IMR-90 (cell line): ENCODE results near the gene PLEKHA8. TPM values are rescaled to one million over a fixed set of nuclear protein-coding genes. Genes with fewer than 3 reads are reported as not detected.

Experiments
- ATAC-seq: fragments of 200-7000 bp; cut with Tn5 transposase; 2 replicates; pipeline ENCODE4 v1.9.1; 2020; ENCODE audit warnings: low read depth, mild to moderate bottlenecking, moderate library complexity
- BruUV-seq: library from RNA; stranded (reverse); fragments of 400-500 nt; replicated peaks from 2 replicates; lab custom pipeline; 2021; lab: Mats Ljungman, UMichigan
- CTCF ChIA-PET: fragments of 300-600 bp; formaldehyde crosslinking; extraction: SDS; loops from one replicate; lab custom pipeline; 2021; ENCODE audit warnings: antibody characterized with exemption; lab: Yijun Ruan, JAX
- POLR2A ChIA-PET: fragments of 300-600 bp; sonication (Branson Sonifier 250); formaldehyde crosslinking; loops from one replicate; lab custom pipeline; 2022; ENCODE audit warnings: antibody characterized with exemption; ENCODE audit not compliant: unreplicated experiment; lab: Charles Lee
- DNase-seq: peaks from one replicate; pipeline ENCODE4 v3.0.0; 2013
- H2AFZ ChIP-seq: replicated peaks from 2 replicates; pipeline ENCODE3; 2013; ENCODE audit warnings: low read length, mild to moderate bottlenecking; ENCODE audit not compliant: poor library complexity
- H2AK5ac ChIP-seq: 2 replicates; pipeline ENCODE4 v1.6.1; 2013; ENCODE audit warnings: low read depth, low read length, inconsistent platforms
- H2AK9ac ChIP-seq: replicated peaks from 2 replicates; pipeline ENCODE3; 2013; ENCODE audit warnings: mild to moderate bottlenecking, low read depth, low read length, moderate library complexity; ENCODE audit not compliant: poor library complexity
- H2BK120ac ChIP-seq: 2 replicates; pipeline ENCODE4 v1.6.1; 2013; ENCODE audit warnings: low read depth, low read length, inconsistent platforms
- H2BK15ac ChIP-seq: 3 replicates; pipeline ENCODE4 v1.6.1; 2013; ENCODE audit warnings: low read depth, low read length, inconsistent platforms
- H2BK20ac ChIP-seq: 2 replicates; pipeline ENCODE4 v1.6.1; 2013; ENCODE audit warnings: low read depth, mild to moderate bottlenecking, inconsistent platforms, low read length, moderate library complexity
- H2BK5ac ChIP-seq: 2 replicates; pipeline ENCODE4 v1.6.1; 2013; ENCODE audit warnings: mild to moderate bottlenecking, low read depth, low read length, inconsistent platforms; ENCODE audit not compliant: poor library complexity, severe bottlenecking
- H3K14ac ChIP-seq: replicated peaks from 2 replicates; pipeline ENCODE4 v1.6.1; 2013; ENCODE audit warnings: low read depth, low read length, inconsistent platforms
- H3K18ac ChIP-seq: 2 replicates; pipeline ENCODE4 v1.6.1; 2013; ENCODE audit warnings: low read depth, low read length, control low read depth
- H3K23ac ChIP-seq: 2 replicates; pipeline ENCODE4 v1.6.1; 2013; ENCODE audit warnings: low read depth, low read length, inconsistent platforms
- H3K27ac ChIP-seq: 2 replicates; pipeline ENCODE4 v1.5.1; 2013; ENCODE audit warnings: mild to moderate bottlenecking, control low read depth, low read length; ENCODE audit not compliant: insufficient read depth
- H3K27me3 ChIP-seq: 2 replicates; pipeline ENCODE4 v1.6.1; 2013; ENCODE audit warnings: low read length; ENCODE audit not compliant: control insufficient read depth, insufficient read depth
- H3K36me3 ChIP-seq: 2 replicates; pipeline ENCODE4 v1.6.1; 2013; ENCODE audit warnings: low read length, mixed read lengths; ENCODE audit not compliant: control insufficient read depth, insufficient read depth
- H3K4ac ChIP-seq: 2 replicates; pipeline ENCODE4 v1.6.1; 2013; ENCODE audit warnings: low read depth, low read length, inconsistent platforms
- H3K4me1 ChIP-seq: 2 replicates; pipeline ENCODE4 v1.6.1; 2013; ENCODE audit warnings: low read length, mixed read lengths; ENCODE audit not compliant: control insufficient read depth, insufficient read depth
- H3K4me2 ChIP-seq: 2 replicates; pipeline ENCODE4 v1.6.1; 2013; ENCODE audit warnings: low read depth, mild to moderate bottlenecking, control low read depth, low read length, moderate library complexity
- H3K4me3 ChIP-seq: 2 replicates; pipeline ENCODE4 v1.5.1; 2013; ENCODE audit warnings: low read depth, mild to moderate bottlenecking, control low read depth, low read length, moderate library complexity; ENCODE audit not compliant: insufficient read depth
- H3K56ac ChIP-seq: 2 replicates; pipeline ENCODE4 v1.6.1; 2013; ENCODE audit warnings: low read length, inconsistent platforms; ENCODE audit not compliant: insufficient read depth; ENCODE audit errors: extremely low read depth
- H3K79me1 ChIP-seq, 2 experiments: 2 replicates each; pipeline ENCODE4 v1.6.1; 2013; ENCODE audit warnings: low read length in 2 of 2, inconsistent platforms in 1 of 2, low read depth in 1 of 2
- H3K9ac ChIP-seq: 2 replicates; pipeline ENCODE4 v1.6.1; 2013; ENCODE audit warnings: low read depth, low read length, control low read depth
- H3K9me1 ChIP-seq: 2 replicates; pipeline ENCODE4 v1.6.1; 2013; ENCODE audit warnings: low read length, inconsistent platforms; ENCODE audit not compliant: insufficient read depth
- H3K9me3 ChIP-seq: 2 replicates; pipeline ENCODE4 v1.6.1; 2013; ENCODE audit warnings: low read length; ENCODE audit not compliant: control insufficient read depth, insufficient read depth
- H4K20me1 ChIP-seq: 2 replicates; pipeline ENCODE4 v1.6.1; 2013; ENCODE audit warnings: low read length, inconsistent platforms; ENCODE audit not compliant: insufficient read depth
- H4K5ac ChIP-seq: 2 replicates; pipeline ENCODE4 v1.6.1; 2013; ENCODE audit warnings: mild to moderate bottlenecking, low read depth, low read length, control low read depth
- H4K8ac ChIP-seq, 2 experiments: 2 replicates each; pipeline ENCODE4 v1.6.1; 2013; ENCODE audit warnings: low read depth in 2 of 2, low read length in 2 of 2, control low read depth in 1 of 2, inconsistent platforms in 1 of 2
- H4K91ac ChIP-seq: 2 replicates; pipeline ENCODE4 v1.6.1; 2013; ENCODE audit warnings: low read depth, low read length, inconsistent platforms; ENCODE audit not compliant: insufficient read depth
- BHLHE40 ChIP-seq: fragments of 150-350 bp; IDR thresholded peaks from 2 replicates; pipeline ENCODE4 v1.6.1; 2016; ENCODE audit warnings: mild to moderate bottlenecking, low read depth, low read length
- MAFK ChIP-seq: IDR thresholded peaks from 2 replicates; pipeline ENCODE4 v1.6.1; 2012; ENCODE audit warnings: low read depth, low read length, improper control_type of control experiment
- SMC3 ChIP-seq: fragments of 150-350 bp; IDR thresholded peaks from 2 replicates; pipeline ENCODE4 v1.6.1; 2016; ENCODE audit warnings: low read depth, mild to moderate bottlenecking, antibody characterized with exemption, low read length, moderate library complexity
- WGBS, 2 experiments: methylation state at CpG; one replicate each; pipeline versions ENCODE4 v1.1.5 to v1.1.7; 2013; ENCODE audit warnings: missing lambda C conversion rate in 2 of 2; ENCODE audit not compliant: insufficient read length in 1 of 2; ENCODE audit errors: extremely low coverage in 2 of 2; 5-methylcytosine and 5-hydroxymethylcytosine counted together
- dilution Hi-C: fragments of 300-500 bp; cut with HindIII; formaldehyde crosslinking; loops from one replicate; pipeline ENCODE4 v1.14.3; 2018; ENCODE audit warnings: low sequenced_read_pairs; ENCODE audit not compliant: unreplicated experiment
- in situ Hi-C: fragments of 300-500 bp; cut with MboI; formaldehyde crosslinking; loops from 3 replicates; pipeline ENCODE4 v1.14.3; 2019; ENCODE audit warnings: low sequenced_read_pairs, inconsistent platforms, mixed read lengths
- intact Hi-C: fragments of 100-400 bp; cut with micrococcal nuclease; formaldehyde crosslinking; loops from 2 replicates; pipeline ENCODE4 v1.10.0; 2022
- polyA plus RNA-seq, 3 experiments: library from polyadenylated mRNA; depleted of rRNA; stranded (reverse); fragments of >200 nt; gene quantifications; 2 replicates each; pipeline ENCODE4 v1.2.3, GENCODE V29; 2012; ENCODE audit warnings: low replicate concordance in 1 of 3
- total RNA-seq: library from RNA; depleted of rRNA; stranded (reverse); fragments of >200 nt; gene quantifications from 2 replicates; pipeline ENCODE4 v1.2.3, GENCODE V29; 2012

Gene PLEKHA8
- total and polyA plus RNA-seq, 2 of the 4 experiments (the other 2 are of a cell fraction) = 3.6 to 9.7 TPM

GRCh38 chr7:30135301-30136116 is 107.3 kb downstream of the PLEKHA8 start:
- ATAC-seq (peak; percentile 48), DNase-seq (peak; percentile 62)
- no peak for TF ChIP-seq MAFK
- peak; percentile 74 for TF ChIP-seq BHLHE40
- no peak for TF ChIP-seq SMC3
- in situ Hi-C loops (no loop called here), dilution Hi-C loops (no loop called here), intact Hi-C loops (no loop called here)
- ChIA-PET POLR2A (interaction anchor here (0.6 to 0.9 kb wide), 2 partner anchors 31 to 73 kb away, joined by 3 read pairs; no protein-coding TSS in a partner anchor), CTCF (interaction anchor here (1.2 kb wide), 1 partner anchor 37 kb away, joined by 3 read pairs; no protein-coding TSS in a partner anchor)
- H4K91ac ChIP-seq = no peak overlapping the region; the same call in 1 of the 2 replicates
- H3K23ac ChIP-seq = no peak overlapping the region
- H2BK20ac ChIP-seq = no peak overlapping the region
- H3K14ac ChIP-seq = peak overlapping the region; percentile 39
- 0 out of 2 replicates have a peak overlapping the region, but pooled peaks have one; percentile 35 for H4K5ac ChIP-seq
- H2AFZ ChIP-seq = peak overlapping the region; percentile 94
- peak overlapping the region; percentile 62 to 86; a peak in 2 of 4 replicates for H4K8ac ChIP-seq
- H3K9me3 ChIP-seq = no peaks in the 10 kb centered on the region
- peak overlapping the region; percentile 48 for H3K18ac ChIP-seq
- no peak overlapping the region for H2BK120ac ChIP-seq
- 1% methylated on average over 25 of the region's 93 CpGs; no CpG with 5 or more reads in 1 of the 2 experiments for WGBS, 2 experiments
- no TSS peak for BruUV-seq
- H2BK5ac ChIP-seq = peak overlapping the region; percentile 19
- H4K20me1 ChIP-seq = no peaks in the 10 kb centered on the region
- no peaks in the 10 kb centered on the region for H3K9me1 ChIP-seq
- peak overlapping the region; percentile 98 for H3K4me3 ChIP-seq
- no peaks in the 10 kb centered on the region for H3K27me3 ChIP-seq
- H2AK5ac ChIP-seq = no peak overlapping the region
- peaks cover 3% of the 10 kb centered on the region for H3K4me1 ChIP-seq
- H2BK15ac ChIP-seq = peak overlapping the region; percentile 4; the same call in 1 of the 3 replicates
- H3K4ac ChIP-seq = peak overlapping the region; percentile 31; the same call in 1 of the 2 replicates
- peak overlapping the region; percentile 36; the same call in 1 of the 2 replicates for H3K56ac ChIP-seq
- peak overlapping the region; percentile 82 for H3K4me2 ChIP-seq
- H3K27ac ChIP-seq = peak overlapping the region; percentile 68
- H3K36me3 ChIP-seq = no peaks in the 10 kb centered on the region
- H2AK9ac ChIP-seq = peak overlapping the region; percentile 92
- peak overlapping the region; percentile 81 for H3K9ac ChIP-seq
- peaks cover 9 to 10% of the 10 kb centered on the region in 2 experiments; a peak in 2 of 4 replicates for H3K79me1 ChIP-seq
